Frontal cortex (tissue), 4 donors: Measurements from ENCODE around the gene HUWE1. TPM values are rescaled to one million over a fixed set of nuclear protein-coding genes. Genes with fewer than 3 reads are reported as not detected.
A peak's percentile ranks its signal among the peaks of the same experiment; 100 is the strongest.
"Not testable (repeated sequence)": the region's sequence is repeated elsewhere in the genome, so short reads cannot be mapped to it uniquely, and the experiment has no call there.

Experiments
- DNase-seq, 2 donors: peaks; one replicate each; pipeline ENCODE4 v3.0.0; 2012; ENCODE audit warnings: low spot score in 2 of 2
- FAIRE-seq: peaks from 2 replicates; lab custom pipeline; 2012; peaks lifted over from hg19 to GRCh38; lab: Jason Lieb, UNC
- small RNA-seq: library from RNA; depleted of rRNA; stranded (forward); fragments of <200 nt; gene quantifications from one replicate; pipeline ENCODE3, GENCODE V24; 2014
- total RNA-seq: library from RNA; depleted of rRNA; stranded (reverse); fragments of >200 nt; gene quantifications from one replicate; pipeline ENCODE4 v1.2.3, GENCODE V29; 2014
- donor health status: control.
- donor health status: control.
- donor health status: control.

The HUWE1 gene
- total RNA-seq, 1 donor from 2014 or later = 83.2 TPM

DNA sequence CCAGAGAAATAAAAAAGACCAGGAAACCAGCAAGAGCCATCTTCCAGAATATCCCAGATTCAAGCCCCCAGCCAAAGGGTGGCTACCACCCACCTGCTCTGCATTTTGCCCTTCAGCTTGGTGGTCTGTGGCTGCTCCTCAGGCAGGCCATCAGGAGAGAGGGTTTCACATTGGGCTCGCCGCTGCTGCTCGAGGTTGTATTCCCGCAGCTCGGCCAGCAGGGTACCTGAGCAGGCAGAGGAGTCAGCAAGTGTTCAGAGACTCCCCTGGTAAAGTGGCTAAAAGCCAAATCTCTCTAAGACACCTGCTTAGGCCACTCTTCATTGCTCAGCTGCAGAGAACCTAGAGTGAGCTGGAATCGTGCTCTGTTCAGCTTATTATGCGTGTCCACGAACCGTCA is 141.6 kb downstream of the HUWE1 start:
- no peak for FAIRE-seq
- no peak for DNase-seq

DNA sequence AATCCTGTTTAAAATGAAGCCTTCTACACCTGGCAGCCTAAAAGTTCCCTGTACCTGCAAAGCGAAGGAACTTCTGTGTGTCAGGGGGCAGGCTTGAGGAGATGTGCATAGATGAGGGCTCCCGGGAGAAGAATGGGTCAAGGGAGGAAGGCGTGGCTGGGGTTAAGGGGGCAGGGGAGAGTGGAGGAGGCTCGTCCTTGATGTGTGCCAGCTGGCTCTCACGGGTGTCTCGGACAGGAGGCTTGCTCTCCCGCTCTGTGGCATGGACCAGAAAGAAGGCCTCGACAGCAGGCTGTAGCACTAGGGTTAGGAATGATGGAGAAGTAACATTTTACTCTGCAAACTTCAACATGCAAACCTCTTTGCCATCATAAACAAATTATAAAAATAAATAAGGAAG is 147.7 kb downstream of the HUWE1 start:
- DNase-seq = no peak
- no peak for FAIRE-seq

DNA sequence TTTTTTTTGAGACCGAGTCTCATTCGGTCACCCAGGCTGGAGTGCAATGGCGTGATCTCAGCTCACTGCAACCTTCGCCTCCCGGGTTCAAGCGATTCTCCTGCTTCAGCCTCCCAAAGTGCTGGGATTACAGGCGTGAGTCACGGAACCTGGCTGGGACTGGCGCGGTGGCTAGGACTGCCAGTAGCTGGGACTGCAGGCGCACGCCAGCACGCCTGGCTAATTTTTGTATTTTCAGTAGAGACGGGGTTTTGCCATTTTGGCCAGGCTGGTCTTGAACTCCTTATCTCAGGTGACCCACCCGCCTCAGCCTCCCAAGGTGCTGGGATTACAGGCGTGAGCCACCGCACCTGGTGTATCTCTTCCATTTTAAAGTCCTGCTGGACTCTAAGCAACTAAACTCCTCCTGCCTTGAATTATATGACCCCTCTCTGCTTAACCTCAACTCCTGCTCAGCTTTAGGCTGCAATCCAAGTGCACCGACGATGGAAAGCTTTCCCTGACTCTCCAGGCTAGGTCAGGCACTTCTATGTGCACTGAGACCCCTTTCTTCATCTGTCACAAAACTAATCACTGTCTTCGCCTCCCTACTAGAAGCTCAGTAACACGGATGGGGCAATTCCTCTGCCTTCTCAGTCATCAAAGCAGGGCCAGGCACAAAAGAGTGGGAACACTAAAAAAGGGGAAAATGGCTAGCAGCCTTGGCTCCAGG is 155.1 kb downstream of the HUWE1 start:
- not testable (repeated sequence) for FAIRE-seq, DNase-seq

DNA sequence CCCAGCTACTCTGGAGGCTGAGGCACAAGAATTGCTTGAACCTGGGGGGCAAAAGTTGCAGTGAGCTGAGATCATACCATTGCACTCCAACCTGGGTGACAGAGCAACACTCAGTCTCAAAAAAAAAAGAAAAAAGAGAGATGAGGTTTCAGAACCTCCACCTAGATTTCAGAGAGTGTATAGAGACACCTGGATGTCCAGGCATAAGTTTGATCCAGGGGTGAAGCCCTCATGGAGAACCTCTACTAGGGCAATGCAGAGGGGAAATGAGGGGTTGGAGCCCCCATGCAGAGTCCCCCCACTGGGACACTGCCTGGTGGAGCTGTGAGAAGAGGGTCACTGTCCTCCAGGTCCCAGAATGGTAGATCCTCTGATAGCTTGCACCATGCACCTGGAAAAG is 159.5 kb downstream of the HUWE1 start:
- no peak for DNase-seq
- FAIRE-seq = no peak

DNA sequence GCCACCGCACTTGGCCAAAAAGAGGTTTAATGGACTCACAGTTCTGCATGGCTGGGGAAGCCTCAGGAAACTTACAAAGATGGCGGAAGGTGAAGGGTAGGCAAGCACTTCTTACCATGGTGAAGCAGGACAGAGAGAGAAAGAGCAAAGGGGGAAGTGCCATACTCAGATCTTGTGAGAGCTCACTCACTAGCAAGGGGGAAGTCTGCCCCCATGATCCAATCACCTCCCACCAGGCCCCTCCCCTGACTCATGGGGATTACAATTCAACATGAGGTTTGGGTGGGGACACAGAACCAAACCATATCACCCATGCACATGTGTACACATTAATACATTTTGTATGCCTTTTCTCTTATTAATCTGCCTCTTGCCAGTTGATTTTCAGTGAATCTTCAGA is 175.2 kb downstream of the HUWE1 start:
- FAIRE-seq = no peak

DNA sequence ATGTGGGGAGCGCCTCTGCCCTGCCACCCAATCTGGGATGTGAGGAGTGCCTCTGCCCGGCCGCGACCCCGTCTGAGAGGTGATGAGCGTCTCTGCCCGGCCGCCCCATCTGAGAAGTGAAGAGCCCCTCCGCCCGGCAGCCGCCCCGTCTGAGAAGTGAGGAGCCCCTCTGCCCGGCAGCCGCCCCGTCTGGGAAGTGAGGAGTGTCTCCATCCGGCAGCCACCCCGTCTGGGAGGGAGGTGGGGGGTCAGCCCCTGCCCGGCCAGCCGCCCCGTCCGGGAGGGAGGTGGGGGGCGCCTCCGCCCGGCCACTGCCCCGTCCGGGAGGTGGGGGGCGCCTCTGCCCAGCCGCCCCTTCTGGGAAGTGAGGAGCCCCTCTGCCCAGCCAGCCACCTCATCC is 182.5 kb downstream of the HUWE1 start:
- not testable (repeated sequence) for FAIRE-seq, DNase-seq

More for the DNA sequence above, 175.2 kb downstream of the HUWE1 start:
- no peak for DNase-seq

DNA sequence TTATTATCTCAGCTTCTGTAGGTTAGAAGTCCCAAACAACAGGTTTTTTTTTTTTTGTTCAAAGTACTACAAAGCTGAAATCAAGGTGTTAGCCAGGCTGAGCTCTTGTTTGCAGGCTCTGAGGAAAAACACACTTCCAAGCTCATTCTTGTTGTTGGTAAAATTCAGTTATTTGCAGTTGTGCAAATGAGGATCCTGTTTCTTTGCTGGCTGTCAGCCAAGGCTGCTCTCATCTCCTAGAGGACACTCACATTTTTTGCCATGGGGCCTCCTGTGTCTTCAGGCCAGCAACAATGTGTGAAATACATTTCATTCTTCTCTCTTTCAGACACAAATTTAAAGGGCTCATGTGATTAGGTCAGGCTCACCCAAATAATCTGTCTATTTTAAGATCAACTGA is 192.1 kb downstream of the HUWE1 start:
- DNase-seq (no peak), FAIRE-seq (no peak)

DNA sequence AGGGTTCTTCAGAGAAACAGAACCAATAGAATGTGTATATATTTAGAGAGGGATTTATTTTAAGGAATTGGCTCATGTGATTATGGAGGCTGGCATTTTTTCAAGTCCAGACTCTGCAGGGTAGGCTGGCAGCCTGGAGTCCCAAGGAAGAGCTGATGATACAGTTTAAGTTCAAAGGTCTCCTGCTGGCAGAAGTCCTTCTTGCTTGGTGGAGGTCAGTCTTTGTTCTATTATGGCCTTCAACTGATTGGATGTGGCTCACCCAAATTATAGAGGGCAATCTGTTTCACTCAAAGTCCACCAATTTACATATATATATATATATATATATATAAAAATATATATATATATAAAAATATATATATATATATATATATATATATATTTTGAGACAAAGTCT is 200.2 kb downstream of the HUWE1 start:
- FAIRE-seq (no peak), DNase-seq (no peak)

DNA sequence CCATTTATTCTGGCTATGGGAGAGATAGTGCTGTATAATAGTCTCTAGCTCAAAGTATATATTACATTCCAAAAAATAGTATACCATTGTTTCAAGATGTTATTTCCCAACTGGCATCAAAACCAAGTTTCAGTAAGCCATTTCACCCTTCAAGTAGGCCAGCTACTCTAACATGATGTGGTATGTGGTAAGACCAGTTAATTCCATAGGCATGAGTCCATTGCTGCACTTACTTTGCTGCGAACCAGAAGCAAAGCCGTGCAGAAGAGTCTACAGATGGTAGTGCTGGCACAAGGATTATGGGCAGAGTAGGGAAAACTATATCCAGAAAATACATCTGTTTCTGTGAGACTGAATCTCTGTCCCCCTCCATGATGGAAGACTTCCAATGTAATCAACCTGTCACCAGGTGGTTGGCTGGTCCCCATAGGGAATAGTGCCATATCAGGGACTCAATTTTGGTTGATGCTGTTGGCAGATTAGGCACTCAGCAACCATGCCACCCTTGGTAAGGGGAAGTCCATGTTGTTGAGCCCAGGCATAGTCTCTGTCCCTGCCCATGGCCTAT is 202.6 kb downstream of the HUWE1 start:
- no peak for DNase-seq
- no peak for FAIRE-seq

DNA sequence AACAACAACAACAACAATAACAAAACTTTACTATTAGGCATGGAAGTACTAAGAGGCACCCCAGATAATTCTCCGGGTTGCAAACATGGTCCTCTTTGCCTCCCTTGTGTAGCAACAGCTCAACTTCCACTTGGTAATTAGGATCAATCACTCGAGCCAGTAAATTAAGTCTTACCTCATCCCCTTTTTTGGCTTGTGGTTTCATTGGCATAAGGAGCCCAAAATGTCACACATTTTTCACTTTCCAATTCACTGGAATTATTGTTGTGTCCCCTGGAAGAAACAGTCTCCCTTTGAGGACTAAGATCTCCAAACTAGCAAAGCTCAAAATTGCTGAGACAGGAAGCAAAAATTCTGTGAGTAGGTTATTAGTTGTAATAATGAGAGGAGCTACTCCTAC is 203.1 kb downstream of the HUWE1 start:
- no peak for FAIRE-seq
- DNase-seq = no peak

Small RNA genes within 50 kb of the gene (small RNA-seq; reads per million reads assigned to genes)
- gene MIR98 (557 reads per million, percentile 99 among the genes with 10 or more reads in this experiment), gene MIRLET7F2 (684 reads per million, percentile 99 among the genes with 10 or more reads in this experiment)
